IMR-90 (cell line): ENCODE data around the gene CLNK. TPM values are rescaled to one million over a fixed set of nuclear protein-coding genes. Genes with fewer than 3 reads are reported as not detected.

Experiments used
- ATAC-seq: fragments of 200-7000 bp; cut with Tn5 transposase; 2 replicates; pipeline ENCODE4 v1.9.1; 2020; ENCODE audit warnings: low read depth, mild to moderate bottlenecking, moderate library complexity
- BruUV-seq: library from RNA; stranded (reverse); fragments of 400-500 nt; replicated peaks from 2 replicates; lab custom pipeline; 2021; lab: Mats Ljungman, UMichigan
- CTCF ChIA-PET: fragments of 300-600 bp; formaldehyde crosslinking; extraction: SDS; loops from one replicate; lab custom pipeline; 2021; ENCODE audit warnings: antibody characterized with exemption; lab: Yijun Ruan, JAX
- POLR2A ChIA-PET: fragments of 300-600 bp; sonication (Branson Sonifier 250); formaldehyde crosslinking; loops from one replicate; lab custom pipeline; 2022; ENCODE audit warnings: antibody characterized with exemption; ENCODE audit not compliant: unreplicated experiment; lab: Charles Lee
- DNase-seq: peaks from one replicate; pipeline ENCODE4 v3.0.0; 2013
- H2AFZ ChIP-seq: replicated peaks from 2 replicates; pipeline ENCODE3; 2013; ENCODE audit warnings: low read length, mild to moderate bottlenecking; ENCODE audit not compliant: poor library complexity
- H2AK5ac ChIP-seq: 2 replicates; pipeline ENCODE4 v1.6.1; 2013; ENCODE audit warnings: low read depth, low read length, inconsistent platforms
- H2AK9ac ChIP-seq: replicated peaks from 2 replicates; pipeline ENCODE3; 2013; ENCODE audit warnings: mild to moderate bottlenecking, low read depth, low read length, moderate library complexity; ENCODE audit not compliant: poor library complexity
- H2BK120ac ChIP-seq: 2 replicates; pipeline ENCODE4 v1.6.1; 2013; ENCODE audit warnings: low read depth, low read length, inconsistent platforms
- H2BK15ac ChIP-seq: 3 replicates; pipeline ENCODE4 v1.6.1; 2013; ENCODE audit warnings: low read depth, low read length, inconsistent platforms
- H2BK20ac ChIP-seq: 2 replicates; pipeline ENCODE4 v1.6.1; 2013; ENCODE audit warnings: low read depth, mild to moderate bottlenecking, inconsistent platforms, low read length, moderate library complexity
- H2BK5ac ChIP-seq: 2 replicates; pipeline ENCODE4 v1.6.1; 2013; ENCODE audit warnings: mild to moderate bottlenecking, low read depth, low read length, inconsistent platforms; ENCODE audit not compliant: poor library complexity, severe bottlenecking
- H3K14ac ChIP-seq: replicated peaks from 2 replicates; pipeline ENCODE4 v1.6.1; 2013; ENCODE audit warnings: low read depth, low read length, inconsistent platforms
- H3K18ac ChIP-seq: 2 replicates; pipeline ENCODE4 v1.6.1; 2013; ENCODE audit warnings: low read depth, low read length, control low read depth
- H3K23ac ChIP-seq: 2 replicates; pipeline ENCODE4 v1.6.1; 2013; ENCODE audit warnings: low read depth, low read length, inconsistent platforms
- H3K27ac ChIP-seq: 2 replicates; pipeline ENCODE4 v1.5.1; 2013; ENCODE audit warnings: mild to moderate bottlenecking, control low read depth, low read length; ENCODE audit not compliant: insufficient read depth
- H3K27me3 ChIP-seq: 2 replicates; pipeline ENCODE4 v1.6.1; 2013; ENCODE audit warnings: low read length; ENCODE audit not compliant: control insufficient read depth, insufficient read depth
- H3K36me3 ChIP-seq: 2 replicates; pipeline ENCODE4 v1.6.1; 2013; ENCODE audit warnings: low read length, mixed read lengths; ENCODE audit not compliant: control insufficient read depth, insufficient read depth
- H3K4ac ChIP-seq: 2 replicates; pipeline ENCODE4 v1.6.1; 2013; ENCODE audit warnings: low read depth, low read length, inconsistent platforms
- H3K4me1 ChIP-seq: 2 replicates; pipeline ENCODE4 v1.6.1; 2013; ENCODE audit warnings: low read length, mixed read lengths; ENCODE audit not compliant: control insufficient read depth, insufficient read depth
- H3K4me2 ChIP-seq: 2 replicates; pipeline ENCODE4 v1.6.1; 2013; ENCODE audit warnings: low read depth, mild to moderate bottlenecking, control low read depth, low read length, moderate library complexity
- H3K4me3 ChIP-seq: 2 replicates; pipeline ENCODE4 v1.5.1; 2013; ENCODE audit warnings: low read depth, mild to moderate bottlenecking, control low read depth, low read length, moderate library complexity; ENCODE audit not compliant: insufficient read depth
- H3K56ac ChIP-seq: 2 replicates; pipeline ENCODE4 v1.6.1; 2013; ENCODE audit warnings: low read length, inconsistent platforms; ENCODE audit not compliant: insufficient read depth; ENCODE audit errors: extremely low read depth
- H3K79me1 ChIP-seq, 2 experiments: 2 replicates each; pipeline ENCODE4 v1.6.1; 2013; ENCODE audit warnings: low read length in 2 of 2, inconsistent platforms in 1 of 2, low read depth in 1 of 2
- H3K9ac ChIP-seq: 2 replicates; pipeline ENCODE4 v1.6.1; 2013; ENCODE audit warnings: low read depth, low read length, control low read depth
- H3K9me1 ChIP-seq: 2 replicates; pipeline ENCODE4 v1.6.1; 2013; ENCODE audit warnings: low read length, inconsistent platforms; ENCODE audit not compliant: insufficient read depth
- H3K9me3 ChIP-seq: 2 replicates; pipeline ENCODE4 v1.6.1; 2013; ENCODE audit warnings: low read length; ENCODE audit not compliant: control insufficient read depth, insufficient read depth
- H4K20me1 ChIP-seq: 2 replicates; pipeline ENCODE4 v1.6.1; 2013; ENCODE audit warnings: low read length, inconsistent platforms; ENCODE audit not compliant: insufficient read depth
- H4K5ac ChIP-seq: 2 replicates; pipeline ENCODE4 v1.6.1; 2013; ENCODE audit warnings: mild to moderate bottlenecking, low read depth, low read length, control low read depth
- H4K8ac ChIP-seq, 2 experiments: 2 replicates each; pipeline ENCODE4 v1.6.1; 2013; ENCODE audit warnings: low read depth in 2 of 2, low read length in 2 of 2, control low read depth in 1 of 2, inconsistent platforms in 1 of 2
- H4K91ac ChIP-seq: 2 replicates; pipeline ENCODE4 v1.6.1; 2013; ENCODE audit warnings: low read depth, low read length, inconsistent platforms; ENCODE audit not compliant: insufficient read depth
- BHLHE40 ChIP-seq: fragments of 150-350 bp; IDR thresholded peaks from 2 replicates; pipeline ENCODE4 v1.6.1; 2016; ENCODE audit warnings: mild to moderate bottlenecking, low read depth, low read length
- CEBPB ChIP-seq: IDR thresholded peaks from 2 replicates; pipeline ENCODE4 v1.6.1; 2012; ENCODE audit warnings: low read depth, low read length, improper control_type of control experiment
- CHD1 ChIP-seq: IDR thresholded peaks from 2 replicates; pipeline ENCODE4 v1.6.1; 2012; ENCODE audit warnings: low read depth, low read length, improper control_type of control experiment
- MAFK ChIP-seq: IDR thresholded peaks from 2 replicates; pipeline ENCODE4 v1.6.1; 2012; ENCODE audit warnings: low read depth, low read length, improper control_type of control experiment
- MAZ ChIP-seq: IDR thresholded peaks from 2 replicates; pipeline ENCODE4 v1.6.1; 2012; ENCODE audit warnings: low read depth, mild to moderate bottlenecking, low read length, improper control_type of control experiment, moderate library complexity, borderline replicate concordance
- MXI1 ChIP-seq: IDR thresholded peaks from 2 replicates; pipeline ENCODE4 v1.6.1; 2012; ENCODE audit warnings: low read depth, mild to moderate bottlenecking, low read length, moderate library complexity, borderline replicate concordance
- RAD21 ChIP-seq: IDR thresholded peaks from 2 replicates; pipeline ENCODE4 v1.6.1; 2012; ENCODE audit warnings: low read length, improper control_type of control experiment
- USF2 ChIP-seq: fragments of 150-350 bp; IDR thresholded peaks from 2 replicates; pipeline ENCODE4 v1.6.1; 2017; ENCODE audit warnings: mild to moderate bottlenecking, antibody characterized with exemption, low read length, low read depth
- WGBS, 2 experiments: methylation state at CpG; one replicate each; pipeline versions ENCODE4 v1.1.5 to v1.1.7; 2013; ENCODE audit warnings: missing lambda C conversion rate in 2 of 2; ENCODE audit not compliant: insufficient read length in 1 of 2; ENCODE audit errors: extremely low coverage in 2 of 2; 5-methylcytosine and 5-hydroxymethylcytosine counted together
- dilution Hi-C: fragments of 300-500 bp; cut with HindIII; formaldehyde crosslinking; loops from one replicate; pipeline ENCODE4 v1.14.3; 2018; ENCODE audit warnings: low sequenced_read_pairs; ENCODE audit not compliant: unreplicated experiment
- in situ Hi-C: fragments of 300-500 bp; cut with MboI; formaldehyde crosslinking; loops from 3 replicates; pipeline ENCODE4 v1.14.3; 2019; ENCODE audit warnings: low sequenced_read_pairs, inconsistent platforms, mixed read lengths
- intact Hi-C: fragments of 100-400 bp; cut with micrococcal nuclease; formaldehyde crosslinking; loops from 2 replicates; pipeline ENCODE4 v1.10.0; 2022
- polyA plus RNA-seq, 3 experiments: library from polyadenylated mRNA; depleted of rRNA; stranded (reverse); fragments of >200 nt; gene quantifications; 2 replicates each; pipeline ENCODE4 v1.2.3, GENCODE V29; 2012; ENCODE audit warnings: low replicate concordance in 1 of 3
- total RNA-seq: library from RNA; depleted of rRNA; stranded (reverse); fragments of >200 nt; gene quantifications from 2 replicates; pipeline ENCODE4 v1.2.3, GENCODE V29; 2012
- TF ChIP-seq, protein P1 (sequence below): fragments of 150-350 bp; IDR thresholded peaks from 2 replicates; pipeline ENCODE4 v1.6.1; 2016; ENCODE audit warnings: low read depth, mild to moderate bottlenecking, low read length, moderate library complexity, borderline replicate concordance
- TF ChIP-seq, protein P2 (sequence below): conservative IDR thresholded peaks from 2 replicates; pipeline ENCODE4 v1.5.1; 2012; ENCODE audit warnings: mild to moderate bottlenecking, low read depth, low read length, improper control_type of control experiment

Gene CLNK
- total and polyA plus RNA-seq, 2 of the 4 experiments (the other 2 are of a cell fraction) = not detected

- H3K27me3 ChIP-seq = no peaks in the 10 kb centered on the region
- no peak overlapping the region for H2BK15ac ChIP-seq
- no peak overlapping the region for H3K27ac ChIP-seq
- no peaks in the 10 kb centered on the region for H3K36me3 ChIP-seq
- H2BK20ac ChIP-seq = no peak overlapping the region
- H4K20me1 ChIP-seq = no peaks in the 10 kb centered on the region
- H4K8ac ChIP-seq = no peak overlapping the region
- no peak overlapping the region for H3K9ac ChIP-seq
- no peak overlapping the region for H3K4me3 ChIP-seq
- peaks cover 3% of the 10 kb centered on the region; the same call in 1 of the 2 replicates for H3K4me1 ChIP-seq
- H3K79me1 ChIP-seq = no peaks in the 10 kb centered on the region
- no peak overlapping the region for H3K23ac ChIP-seq
- H3K9me1 ChIP-seq = peaks cover 7% of the 10 kb centered on the region; the same call in 1 of the 2 replicates
- H3K18ac ChIP-seq = no peak overlapping the region
- H2AK9ac ChIP-seq = no peak overlapping the region
- H3K9me3 ChIP-seq = no peaks in the 10 kb centered on the region
- no peak for TF ChIP-seq MAFK
- TF ChIP-seq CHD1 = no peak
- TF ChIP-seq, protein P1, sequence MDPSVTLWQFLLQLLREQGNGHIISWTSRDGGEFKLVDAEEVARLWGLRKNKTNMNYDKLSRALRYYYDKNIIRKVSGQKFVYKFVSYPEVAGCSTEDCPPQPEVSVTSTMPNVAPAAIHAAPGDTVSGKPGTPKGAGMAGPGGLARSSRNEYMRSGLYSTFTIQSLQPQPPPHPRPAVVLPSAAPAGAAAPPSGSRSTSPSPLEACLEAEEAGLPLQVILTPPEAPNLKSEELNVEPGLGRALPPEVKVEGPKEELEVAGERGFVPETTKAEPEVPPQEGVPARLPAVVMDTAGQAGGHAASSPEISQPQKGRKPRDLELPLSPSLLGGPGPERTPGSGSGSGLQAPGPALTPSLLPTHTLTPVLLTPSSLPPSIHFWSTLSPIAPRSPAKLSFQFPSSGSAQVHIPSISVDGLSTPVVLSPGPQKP = no peak
- no peak for TF ChIP-seq BHLHE40
- no peak for TF ChIP-seq RAD21
- TF ChIP-seq, protein P2, sequence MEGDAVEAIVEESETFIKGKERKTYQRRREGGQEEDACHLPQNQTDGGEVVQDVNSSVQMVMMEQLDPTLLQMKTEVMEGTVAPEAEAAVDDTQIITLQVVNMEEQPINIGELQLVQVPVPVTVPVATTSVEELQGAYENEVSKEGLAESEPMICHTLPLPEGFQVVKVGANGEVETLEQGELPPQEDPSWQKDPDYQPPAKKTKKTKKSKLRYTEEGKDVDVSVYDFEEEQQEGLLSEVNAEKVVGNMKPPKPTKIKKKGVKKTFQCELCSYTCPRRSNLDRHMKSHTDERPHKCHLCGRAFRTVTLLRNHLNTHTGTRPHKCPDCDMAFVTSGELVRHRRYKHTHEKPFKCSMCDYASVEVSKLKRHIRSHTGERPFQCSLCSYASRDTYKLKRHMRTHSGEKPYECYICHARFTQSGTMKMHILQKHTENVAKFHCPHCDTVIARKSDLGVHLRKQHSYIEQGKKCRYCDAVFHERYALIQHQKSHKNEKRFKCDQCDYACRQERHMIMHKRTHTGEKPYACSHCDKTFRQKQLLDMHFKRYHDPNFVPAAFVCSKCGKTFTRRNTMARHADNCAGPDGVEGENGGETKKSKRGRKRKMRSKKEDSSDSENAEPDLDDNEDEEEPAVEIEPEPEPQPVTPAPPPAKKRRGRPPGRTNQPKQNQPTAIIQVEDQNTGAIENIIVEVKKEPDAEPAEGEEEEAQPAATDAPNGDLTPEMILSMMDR = no peak
- TF ChIP-seq MAZ = no peak
- TF ChIP-seq CEBPB = no peak
- TF ChIP-seq MXI1 = no peak
- no peak for TF ChIP-seq USF2
- in situ Hi-C loops = loop anchor here (10.0 to 25.0 kb wide), 2 partner anchors 225 to 1127 kb away; no protein-coding TSS in a partner anchor
- 30% methylated on average over 2 of the region's 8 CpGs; no CpG with 5 or more reads in 1 of the 2 experiments for WGBS, 2 experiments
- BruUV-seq = no TSS peak
- H3K14ac ChIP-seq = no peak overlapping the region
- no peak overlapping the region for H2AFZ ChIP-seq
- H2BK120ac ChIP-seq = no peak overlapping the region
- H4K91ac ChIP-seq = no peak overlapping the region; the same call in 1 of the 2 replicates
- no peak overlapping the region for H3K4ac ChIP-seq
- ChIA-PET CTCF (no interaction called here), POLR2A (no interaction called here)
- H4K5ac ChIP-seq = no peak overlapping the region
- H3K4me2 ChIP-seq = no peak overlapping the region
- no peak overlapping the region for H3K56ac ChIP-seq
- DNase-seq (no peak), ATAC-seq (no peak)
- intact Hi-C loops = loop anchor here (10.0 kb wide), 1 partner anchor 1037 kb away; no protein-coding TSS in a partner anchor
- H2BK5ac ChIP-seq = no peak overlapping the region
- dilution Hi-C loops = no loop called here
- no peak overlapping the region for H2AK5ac ChIP-seq
Observed at GRCh38 chr4:10587697-10588096, 96.9 kb downstream of the CLNK start.
